ENCODE measurements around the gene TACO1.

TACO1 gene

GRCh38 chr17:63587770-63588169 lies 12.9 kb upstream of the TACO1 start:
- H3K27me3 Mint-ChIP-seq: no peaks in the 10 kb centered on the region
- H3K27ac Mint-ChIP-seq: no peak overlapping the region
- H3K4me1 Mint-ChIP-seq: peaks cover 18% of the 10 kb centered on the region
- no peak overlapping the region for H3K4me3 Mint-ChIP-seq
- H3K9me3 Mint-ChIP-seq: no peaks in the 10 kb centered on the region
- DNase-seq: no peak
- ATAC-seq: no peak

- DNase-seq: no peak
- Mint-ChIP-seq H3K9me3 (no peaks in the 10 kb centered on the region), H3K4me3 (no peak overlapping the region), H3K27me3 (no peaks in the 10 kb centered on the region), H3K27ac (no peak overlapping the region), H3K4me1 (peaks cover 17% of the 10 kb centered on the region)
- ATAC-seq: no peak
Observed at GRCh38 chr17:63588797-63589196, 11.9 kb upstream of the TACO1 start.

DNA sequence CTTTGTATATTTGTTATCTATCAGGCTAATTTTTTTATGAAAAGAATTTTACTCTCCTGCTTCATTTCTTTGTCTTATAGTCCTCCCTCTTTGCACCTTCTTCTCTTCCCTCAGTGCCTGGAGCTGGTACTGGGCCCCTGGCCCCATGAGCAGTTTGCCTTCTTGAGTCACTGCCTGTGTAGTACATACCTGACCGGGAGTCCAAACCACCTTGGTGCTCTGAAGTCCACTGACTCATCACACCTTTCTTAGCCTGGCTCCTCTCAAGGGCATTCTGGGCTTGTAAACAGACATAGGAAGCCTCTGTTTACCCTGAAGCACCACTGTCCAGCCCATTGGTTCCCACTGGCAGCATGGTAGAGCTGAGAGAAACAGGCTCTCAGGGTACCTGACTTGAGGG lies 11.0 kb upstream of the TACO1 start:
- H3K27ac Mint-ChIP-seq: peak overlapping the region in 1 of 2 donors; percentile 60
- peaks cover 12% of the 10 kb centered on the region for H3K4me1 Mint-ChIP-seq
- no peak overlapping the region for H3K4me3 Mint-ChIP-seq
- no peak for ATAC-seq
- DNase-seq: no peak
- no peaks in the 10 kb centered on the region for H3K27me3 Mint-ChIP-seq
- H3K9me3 Mint-ChIP-seq: no peaks in the 10 kb centered on the region

DNA sequence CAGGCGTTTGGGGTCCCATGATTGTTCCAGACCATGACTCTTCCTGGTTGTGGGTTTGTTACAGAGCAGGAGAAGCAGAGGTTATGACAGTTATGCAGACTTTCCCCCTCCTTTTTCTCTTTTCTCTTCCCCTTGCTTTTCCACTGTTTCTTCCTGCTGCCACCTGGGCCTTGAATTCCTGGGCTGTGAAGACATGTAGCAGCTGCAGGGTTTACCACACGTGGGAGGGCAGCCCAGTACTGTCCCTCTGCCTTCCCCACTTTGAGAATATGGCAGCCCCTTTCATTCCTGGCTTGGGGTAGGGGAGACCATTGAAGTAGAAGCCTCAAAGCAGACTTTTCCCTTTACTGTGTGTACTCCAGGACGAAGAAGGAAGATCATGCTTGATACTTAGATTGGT lies 7.9 kb upstream of the TACO1 start:
- Mint-ChIP-seq H3K9me3 (no peaks in the 10 kb centered on the region), H3K27me3 (no peaks in the 10 kb centered on the region), H3K4me3 (no peak overlapping the region), H3K4me1 (peaks cover 5% of the 10 kb centered on the region), H3K27ac (no peak overlapping the region)
- ATAC-seq: no peak
- no peak for DNase-seq

GRCh38 chr17:63595132-63595531 lies 5.6 kb upstream of the TACO1 start:
- Mint-ChIP-seq H3K4me1 (peaks cover 25% of the 10 kb centered on the region), H3K27me3 (no peaks in the 10 kb centered on the region), H3K4me3 (no peak overlapping the region), H3K27ac (no peak overlapping the region), H3K9me3 (no peaks in the 10 kb centered on the region)
- DNase-seq (no peak), ATAC-seq (no peak)

- no peak for ATAC-seq
- Mint-ChIP-seq H3K27me3 (no peaks in the 10 kb centered on the region), H3K9me3 (no peaks in the 10 kb centered on the region), H3K4me3 (no peak overlapping the region), H3K4me1 (peaks cover 37% of the 10 kb centered on the region), H3K27ac (peak overlapping the region in 1 of 2 donors; percentile 8)
- no peak for DNase-seq
Observed at GRCh38 chr17:63596856-63597586, 3.7 kb upstream of the TACO1 start.

DNA sequence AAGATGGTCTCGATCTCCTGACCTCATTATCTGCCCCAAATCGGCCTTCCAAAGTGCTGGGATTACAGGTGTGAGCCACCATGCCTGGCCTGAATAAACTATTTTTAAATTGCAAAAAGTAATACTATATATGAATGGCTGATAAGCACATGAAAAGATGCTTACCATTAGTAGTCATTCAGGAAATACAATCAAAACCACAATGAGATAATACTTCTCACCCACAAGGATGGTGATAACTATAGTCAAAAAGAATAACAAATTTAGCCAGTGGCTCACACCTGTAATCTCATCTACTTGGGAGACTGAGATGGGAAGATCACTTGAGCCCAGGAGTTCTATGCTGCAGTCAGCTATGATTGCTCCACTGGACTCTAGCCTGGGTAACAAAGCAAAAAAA lies 2.4 kb upstream of the TACO1 start:
- DNase-seq: no peak
- ATAC-seq: peak; percentile 68
- Mint-ChIP-seq H3K9me3 (no peaks in the 10 kb centered on the region), H3K27me3 (no peaks in the 10 kb centered on the region), H3K4me1 (peaks cover 37% of the 10 kb centered on the region), H3K4me3 (no peak overlapping the region), H3K27ac (no peak overlapping the region)

DNA sequence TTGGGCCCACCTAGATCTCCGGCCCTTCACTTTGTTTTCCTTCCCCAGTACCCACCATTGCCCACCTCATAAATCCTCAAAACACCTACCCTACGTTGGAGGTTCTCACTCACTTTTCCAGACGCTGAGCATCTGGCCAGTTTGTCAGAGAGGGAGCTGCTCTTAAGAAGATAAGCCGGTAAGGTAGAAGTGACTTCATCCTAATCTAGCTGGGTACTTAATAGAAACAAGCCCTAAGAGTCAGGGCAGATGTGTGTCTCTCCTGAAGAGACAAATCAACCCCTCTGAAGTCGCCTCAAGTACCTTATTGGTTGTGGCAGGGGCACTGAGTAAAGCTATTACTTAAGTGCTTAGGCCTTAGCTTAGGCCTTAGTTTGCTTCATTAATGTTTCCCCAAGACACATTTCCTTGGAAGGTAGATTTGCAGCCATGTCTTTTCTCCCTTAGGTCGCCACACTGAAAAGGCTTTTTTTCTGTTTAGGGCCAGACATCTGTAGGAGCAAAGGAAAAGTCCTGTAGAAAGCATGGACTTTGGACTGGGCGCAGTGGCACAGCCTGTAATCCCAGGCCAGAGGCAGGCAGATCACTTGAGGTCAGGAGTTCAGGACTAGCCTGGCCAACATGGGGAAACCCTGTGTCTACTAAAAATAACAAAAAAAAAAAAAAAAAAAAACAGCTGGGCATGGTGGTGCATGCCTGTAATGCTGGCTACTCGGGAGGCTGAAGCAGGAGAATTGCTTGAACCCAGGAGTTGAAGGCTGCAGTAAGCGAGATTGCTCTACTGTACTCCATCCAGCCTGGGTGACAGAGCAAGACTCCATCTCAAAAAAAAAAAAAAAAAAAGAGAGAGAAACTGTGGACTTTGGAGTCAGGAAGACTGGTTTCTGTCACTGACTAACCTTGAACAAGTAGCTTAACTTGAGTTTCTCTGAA lies 1.0 kb downstream of the TACO1 start:
- H3K4me3 Mint-ChIP-seq: peak overlapping the region; percentile 93 to 96
- H3K27ac Mint-ChIP-seq: peak overlapping the region; percentile 97 to 99

GRCh38 chr17:63609816-63610573 lies 9.3 kb downstream of the TACO1 start:
- H3K27me3 Mint-ChIP-seq: no peaks in the 10 kb centered on the region
- peak overlapping the region; percentile 88 to 96 for H3K27ac Mint-ChIP-seq
- no peak for DNase-seq
- peaks cover 29% of the 10 kb centered on the region for H3K4me1 Mint-ChIP-seq
- peak overlapping the region in 1 of 2 donors; percentile 16 for H3K4me3 Mint-ChIP-seq
- no peaks in the 10 kb centered on the region for H3K9me3 Mint-ChIP-seq
- no peak for ATAC-seq

More for the DNA sequence above, 1.0 kb downstream of the TACO1 start:
- ATAC-seq (no peak), DNase-seq (no peak)
- Mint-ChIP-seq H3K9me3 (no peaks in the 10 kb centered on the region), H3K4me1 (peaks cover 37% of the 10 kb centered on the region), H3K27me3 (no peaks in the 10 kb centered on the region)

GRCh38 chr17:63610854-63611253 lies 10.2 kb downstream of the TACO1 start:
- no peaks in the 10 kb centered on the region for H3K9me3 Mint-ChIP-seq
- no peaks in the 10 kb centered on the region for H3K27me3 Mint-ChIP-seq
- ATAC-seq (peak; percentile 6), DNase-seq (no peak)
- peaks cover 29% of the 10 kb centered on the region for H3K4me1 Mint-ChIP-seq
- H3K27ac Mint-ChIP-seq: peak overlapping the region; percentile 88 to 96
- peak overlapping the region; percentile 50 to 56 for H3K4me3 Mint-ChIP-seq

DNA sequence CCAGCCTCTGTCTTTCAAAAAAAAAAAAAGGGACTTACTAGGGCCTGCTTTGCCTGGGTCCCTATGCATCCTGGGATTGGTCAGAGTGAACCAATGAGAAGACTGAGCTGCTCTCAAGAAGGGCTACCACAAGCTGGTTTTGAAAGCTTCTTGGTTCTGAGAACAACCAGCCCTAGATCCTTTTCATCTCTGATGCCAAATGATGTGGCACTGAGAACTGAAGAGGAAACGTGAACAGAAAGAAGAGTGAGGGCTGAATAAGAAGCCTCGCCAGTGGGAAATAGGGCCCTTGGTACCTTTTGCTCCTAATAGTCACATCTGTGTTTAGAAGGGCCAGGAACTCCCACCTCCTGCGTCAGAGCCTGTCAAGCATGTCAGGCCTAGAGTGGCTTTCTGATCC lies 10.7 kb downstream of the TACO1 start:
- DNase-seq (peak; percentile 10 to 41), ATAC-seq (peak; percentile 86)
- peak overlapping the region; percentile 88 to 96 for H3K27ac Mint-ChIP-seq
- H3K27me3 Mint-ChIP-seq: no peaks in the 10 kb centered on the region
- H3K4me1 Mint-ChIP-seq: peaks cover 29% of the 10 kb centered on the region
- peak overlapping the region; percentile 50 to 56 for H3K4me3 Mint-ChIP-seq
- no peaks in the 10 kb centered on the region for H3K9me3 Mint-ChIP-seq

DNA sequence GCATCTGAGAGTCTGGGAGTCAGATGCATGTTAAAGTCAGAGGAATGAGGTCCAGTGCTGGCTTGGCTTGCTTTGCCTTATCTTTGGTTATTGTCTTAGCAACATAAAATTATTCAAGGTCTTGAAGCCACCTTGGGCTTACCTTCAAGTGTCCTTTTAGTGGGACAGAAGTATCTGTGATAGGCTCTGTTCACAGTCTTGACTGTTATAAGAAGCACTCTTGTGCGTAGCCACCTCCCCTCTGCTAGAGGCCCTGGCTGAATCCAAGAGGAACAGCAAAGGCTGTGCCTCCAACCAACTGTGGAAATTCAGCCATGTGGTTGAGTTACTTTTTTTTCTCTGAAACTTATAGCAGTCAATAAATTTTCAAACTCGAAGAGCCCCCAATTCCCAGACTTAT lies 13.0 kb downstream of the TACO1 start:
- no peak for ATAC-seq
- Mint-ChIP-seq H3K27me3 (no peaks in the 10 kb centered on the region), H3K4me3 (no peak overlapping the region), H3K9me3 (no peaks in the 10 kb centered on the region), H3K27ac (no peak overlapping the region), H3K4me1 (peaks cover 29% of the 10 kb centered on the region)
- no peak for DNase-seq

DNA sequence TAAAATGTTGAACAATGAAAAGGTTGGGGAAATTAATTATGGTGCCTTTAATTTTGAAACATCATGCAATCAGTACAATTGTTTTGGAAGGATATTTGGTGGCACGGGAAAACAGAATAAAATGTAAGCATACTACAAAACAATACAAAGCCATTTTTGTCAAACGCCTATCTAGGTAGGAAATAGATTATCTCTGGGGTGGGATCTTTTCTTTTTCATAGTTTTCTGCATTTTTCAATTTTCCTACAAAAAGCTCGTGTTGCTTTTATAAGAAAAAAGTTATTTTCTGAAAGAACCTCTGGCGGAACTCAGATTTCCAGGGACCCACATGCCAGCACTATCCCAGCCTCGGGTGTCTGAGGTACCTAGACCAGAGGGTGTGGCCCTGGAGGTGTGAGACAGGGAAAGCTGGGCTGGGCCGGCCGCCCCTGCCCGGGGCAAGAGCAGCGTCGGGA lies 20.6 kb downstream of the TACO1 start:
- ATAC-seq: no peak
- Mint-ChIP-seq H3K4me3 (peak overlapping the region; percentile 90 to 94), H3K9me3 (no peaks in the 10 kb centered on the region), H3K27ac (peak overlapping the region; percentile 59 to 62), H3K4me1 (peaks cover 36% of the 10 kb centered on the region), H3K27me3 (no peaks in the 10 kb centered on the region)
- DNase-seq: no peak

DNA sequence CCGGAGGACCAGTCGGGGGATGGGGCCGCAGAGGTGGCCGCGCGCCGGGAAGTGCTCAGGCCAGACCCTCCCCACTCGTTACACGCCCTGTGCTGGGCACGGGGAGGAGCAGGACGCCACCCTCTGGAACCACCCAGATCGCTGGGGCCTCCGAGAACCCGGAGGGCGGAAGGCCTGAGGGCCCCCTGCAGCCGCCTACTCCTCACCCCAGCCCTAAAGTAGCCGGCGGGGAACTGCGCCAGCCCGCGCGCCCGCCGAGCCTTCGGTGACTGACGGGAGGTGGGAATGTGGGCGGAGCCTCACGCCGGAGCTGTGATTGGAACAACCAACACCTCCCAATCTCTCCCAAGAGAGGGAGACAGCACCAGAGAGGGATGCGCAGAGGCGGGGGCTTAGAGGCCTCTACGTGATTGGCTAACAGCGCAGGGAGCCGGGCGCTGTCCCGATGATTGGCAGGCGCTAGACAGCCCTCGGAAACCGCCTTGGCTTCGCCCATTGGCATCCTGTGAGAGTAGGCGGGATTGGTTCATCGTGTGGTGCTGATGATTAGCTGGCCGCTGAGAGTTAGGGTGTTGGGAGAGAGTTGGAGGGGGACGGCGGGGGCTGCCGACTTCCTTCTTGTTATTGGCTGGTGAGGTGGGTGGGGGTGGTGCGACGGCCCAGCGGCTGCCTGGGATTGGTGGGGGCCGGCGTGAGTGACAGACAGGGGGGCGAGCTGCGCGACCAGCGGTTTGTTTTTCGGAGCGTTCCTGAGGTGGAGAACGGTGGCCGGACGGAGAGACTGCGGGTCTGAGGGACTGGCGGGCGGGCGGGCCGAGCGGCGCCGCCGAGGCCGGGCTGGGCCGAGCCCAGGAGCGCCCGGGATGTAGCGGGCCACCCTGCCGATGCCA lies 21.2 kb downstream of the TACO1 start, which contains the start of gene MAP3K3:
TSS of gene MAP3K3 (plus strand) at position 734 of the 890 bp plus-strand sequence. CDS start 343 bp downstream, outside the sequence.
- Mint-ChIP-seq H3K27me3 (no peaks in the 10 kb centered on the region), H3K4me1 (peaks cover 43% of the 10 kb centered on the region), H3K9me3 (no peaks in the 10 kb centered on the region), H3K27ac (peak within 1 kb of the TSS; percentile 96 to 97), H3K4me3 (peak within 1 kb of the TSS; percentile 97 to 100)
- ATAC-seq (peak; percentile 93), DNase-seq (peak; percentile 96 to 99)

Data from stimulated activated naive CD8-positive, alpha-beta T cell treated with anti-CD3 and anti-CD28 coated beads, Interleukin-15, amount 100 ng/mL, for 72 hours (primary cell).